ENCODE measurements around the gene ZBTB38. TPM values are rescaled to one million over a fixed set of nuclear protein-coding genes. Genes with fewer than 3 reads are reported as not detected.
A peak's percentile ranks its signal among the peaks of the same experiment; 100 is the strongest.

ZBTB38 gene
- total RNA-seq, 1 donor: 267 TPM

DNA sequence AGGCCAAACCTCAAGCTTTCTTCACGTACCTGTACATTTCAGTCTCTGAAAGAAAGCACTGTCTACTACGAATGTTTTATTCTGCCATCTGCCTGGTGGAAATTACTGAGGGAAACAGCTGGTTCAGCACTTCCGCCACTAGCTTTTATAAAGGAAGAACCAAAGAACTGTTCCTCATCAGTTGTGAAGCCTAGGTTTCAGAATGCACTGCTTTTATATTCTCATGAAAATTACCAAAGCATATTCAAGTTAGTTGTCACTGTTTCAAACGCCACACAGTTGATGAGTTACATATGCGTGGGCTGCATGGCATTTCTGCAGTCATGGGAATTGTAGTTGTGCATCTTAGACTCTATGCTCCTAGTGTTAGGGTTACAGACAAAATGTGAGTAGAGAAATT is 21.5 kb upstream of the ZBTB38 start:
- no peak overlapping the region for H3K4me3 ChIP-seq (ENCODE audit: low read depth, low read length)
- no peak for DNase-seq (ENCODE audit: low read depth)
- TF ChIP-seq CTCF (IDR thresholded peaks at IDR 0.05; ENCODE audit: insufficient read depth, low read length): no peak

GRCh38 chr3:141348837-141349236 is 19.5 kb upstream of the ZBTB38 start:
- no peak for TF ChIP-seq CTCF (IDR thresholded peaks at IDR 0.05; ENCODE audit: insufficient read depth, low read length)
- H3K4me3 ChIP-seq (ENCODE audit: low read depth, low read length): no peak overlapping the region
- no peak for DNase-seq (ENCODE audit: low read depth)

DNA sequence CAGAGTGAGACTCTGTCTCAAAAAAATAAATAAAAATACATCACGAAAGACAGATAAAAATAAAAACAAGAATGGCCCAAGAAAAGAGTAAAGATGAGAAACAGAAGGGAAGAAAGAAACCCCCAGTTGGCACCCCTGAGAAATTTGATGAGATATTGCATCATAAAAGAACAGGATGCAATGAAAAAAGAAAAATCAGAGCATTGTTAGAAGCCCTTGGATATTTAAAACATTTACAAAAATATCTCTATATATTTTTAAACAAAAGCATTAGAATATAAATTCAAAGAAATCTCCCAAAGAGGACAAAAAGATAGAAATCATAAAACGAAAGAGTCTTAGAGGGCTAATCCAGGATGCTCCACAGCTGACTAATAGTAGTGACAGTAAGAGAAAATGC is 18.6 kb upstream of the ZBTB38 start:
- no peak overlapping the region for H3K4me3 ChIP-seq (ENCODE audit: low read depth, low read length)
- no peak for TF ChIP-seq CTCF (IDR thresholded peaks at IDR 0.05; ENCODE audit: insufficient read depth, low read length)
- DNase-seq (ENCODE audit: low read depth): no peak

DNA sequence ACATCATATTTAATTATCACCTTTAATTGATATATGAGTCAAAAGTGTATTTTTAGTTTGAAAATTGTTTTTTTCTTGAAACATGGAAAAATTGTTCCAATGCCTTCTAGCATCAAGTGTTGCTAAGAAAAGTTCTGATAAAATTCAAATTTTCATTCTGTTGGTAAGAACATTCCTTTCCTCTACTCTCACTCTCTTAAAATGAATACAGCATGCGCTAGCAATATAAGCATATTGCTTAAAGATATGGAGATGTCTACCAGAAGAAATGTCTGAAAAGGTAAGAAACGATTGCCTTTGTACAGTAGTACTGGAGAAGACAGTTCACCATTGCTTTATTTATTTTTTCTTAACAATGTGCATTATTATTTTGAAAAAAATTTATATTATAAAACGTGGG is 17.6 kb upstream of the ZBTB38 start:
- TF ChIP-seq CTCF (IDR thresholded peaks at IDR 0.05; ENCODE audit: insufficient read depth, low read length): no peak

GRCh38 chr3:141352262-141352984 is 15.9 kb upstream of the ZBTB38 start:
- no peak for DNase-seq (ENCODE audit: low read depth)
- H3K4me3 ChIP-seq (ENCODE audit: low read depth, low read length): no peak overlapping the region
- no peak for TF ChIP-seq CTCF (IDR thresholded peaks at IDR 0.05; ENCODE audit: insufficient read depth, low read length)

More for the DNA sequence above, 17.6 kb upstream of the ZBTB38 start:
- no peak for DNase-seq (ENCODE audit: low read depth)
- H3K4me3 ChIP-seq (ENCODE audit: low read depth, low read length): no peak overlapping the region

DNA sequence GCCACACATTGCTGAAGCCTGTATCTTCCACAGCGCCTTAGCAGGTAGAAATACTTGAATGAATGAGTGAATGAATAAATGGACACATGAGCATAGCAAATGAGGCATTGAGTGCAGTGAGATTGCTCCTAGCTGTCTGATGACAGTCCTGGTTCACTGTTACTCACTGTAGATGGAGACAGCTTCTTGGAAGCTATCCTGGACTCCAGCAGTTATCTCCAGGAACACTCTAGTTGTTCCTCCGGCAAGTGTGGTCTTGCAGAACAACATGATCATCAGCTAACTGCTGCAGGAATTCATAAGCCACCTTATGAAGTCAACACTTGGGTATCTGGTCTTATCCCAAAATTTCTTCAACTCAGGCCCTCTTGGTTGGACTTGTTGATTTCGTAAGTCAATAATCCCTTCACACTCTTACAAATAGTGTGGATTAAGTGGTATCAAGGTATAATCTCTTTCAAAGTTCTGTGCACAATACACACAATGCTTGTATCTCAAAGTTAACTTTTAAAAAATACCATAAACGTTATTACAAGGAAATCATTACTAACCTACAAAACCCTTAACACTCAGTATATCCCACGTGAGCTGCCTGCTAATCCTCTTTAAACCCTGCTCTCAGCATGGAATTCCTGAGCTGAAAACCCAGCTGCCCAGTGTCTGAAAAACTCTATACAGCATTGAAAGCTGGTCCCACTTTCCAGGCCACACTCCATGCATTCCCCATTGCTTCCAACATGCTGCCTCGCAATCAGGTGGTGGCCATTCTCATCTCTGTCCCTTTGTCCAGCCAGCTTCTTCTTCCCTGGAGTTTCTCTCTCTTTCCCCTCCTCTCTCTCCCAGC is 14.4 kb upstream of the ZBTB38 start:
- DNase-seq (ENCODE audit: low read depth): peak; percentile 34
- H3K4me3 ChIP-seq (ENCODE audit: low read depth, low read length): no peak overlapping the region
- TF ChIP-seq CTCF (IDR thresholded peaks at IDR 0.05; ENCODE audit: insufficient read depth, low read length): no peak
